ENCODE data around the gene NABP2.

The NABP2 gene

GRCh38 chr12:56224102-56224701, at the start of gene NABP2:
NABP2 (plus strand) TSS chr12:56224342; CDS start chr12:56224857, 515 bp downstream.
- DNase-seq = peak; percentile 99

GRCh38 chr12:56178347-56178746, 45.8 kb upstream of the NABP2 start:
- no peak for DNase-seq

GRCh38 chr12:56186957-56187356, 37.2 kb upstream of the NABP2 start:
- no peak for DNase-seq

GRCh38 chr12:56188131-56188777, 35.9 kb upstream of the NABP2 start:
- DNase-seq = peak; percentile 29

- DNase-seq = no peak
Observed at GRCh38 chr12:56188778-56189098, 35.4 kb upstream of the NABP2 start.

GRCh38 chr12:56189099-56189917, 34.8 kb upstream of the NABP2 start, which contains the start of gene SMARCC2:
SMARCC2 (minus strand) TSS chr12:56189483; CDS start chr12:56189461, 22 bp downstream.
- DNase-seq = peak; percentile 90

GRCh38 chr12:56189918-56190694, 34.0 kb upstream of the NABP2 start:
- peak; percentile 90 for DNase-seq

- peak; percentile 14 for DNase-seq
Observed at GRCh38 chr12:56190695-56191155, 33.4 kb upstream of the NABP2 start.

- DNase-seq = no peak
Observed at GRCh38 chr12:56192582-56192981, 31.6 kb upstream of the NABP2 start.

- peak; percentile 81 for DNase-seq
Observed at GRCh38 chr12:56193025-56193578, 31.0 kb upstream of the NABP2 start.

- DNase-seq = peak; percentile 97
Observed at GRCh38 chr12:56196818-56197550, 27.2 kb upstream of the NABP2 start.

- DNase-seq = no peak
Observed at GRCh38 chr12:56197921-56198635, 26.1 kb upstream of the NABP2 start.

GRCh38 chr12:56198836-56199235, 25.3 kb upstream of the NABP2 start:
- DNase-seq = peak; percentile 30

GRCh38 chr12:56202366-56202765, 21.8 kb upstream of the NABP2 start:
- no peak for DNase-seq

- no peak for DNase-seq
Observed at GRCh38 chr12:56202838-56203237, 21.3 kb upstream of the NABP2 start.

GRCh38 chr12:56204275-56204674, 19.9 kb upstream of the NABP2 start:
- no peak for DNase-seq

GRCh38 chr12:56205445-56205844, 18.7 kb upstream of the NABP2 start:
- no peak for DNase-seq

- peak; percentile 62 for DNase-seq
Observed at GRCh38 chr12:56206452-56207166, 17.5 kb upstream of the NABP2 start.

GRCh38 chr12:56208006-56208405, 16.1 kb upstream of the NABP2 start:
- no peak for DNase-seq

- DNase-seq = no peak
Observed at GRCh38 chr12:56212361-56212760, 11.8 kb upstream of the NABP2 start.

GRCh38 chr12:56213878-56214277, 10.3 kb upstream of the NABP2 start:
- DNase-seq = no peak
